ENCODE data around the gene SLC22A31.

SLC22A31 gene

GRCh38 chr16:89160977-89161701 lies 39.2 kb downstream of the SLC22A31 start:
- Histone ChIP-seq H3K27ac (ENCODE audit: low read length) (no peak overlapping the region), H3K4me2 (ENCODE audit: low read length) (no peak overlapping the region), H3K9ac (ENCODE audit: low read length) (no peak overlapping the region), H2AFZ (ENCODE audit: low read depth, low read length) (no peak overlapping the region), H3K4me1 (ENCODE audit: low read length) (no peaks in the 10 kb centered on the region), H3K4me3 (ENCODE audit: low read length) (no peak overlapping the region), H3K79me2 (ENCODE audit: low read length) (no peaks in the 10 kb centered on the region), H3K27me3 (ENCODE audit: low read depth, low read length) (peaks cover 6% of the 10 kb centered on the region; the same call in 1 of the 2 replicates), H3K36me3 (replicated peaks; ENCODE audit: low read depth, low read length) (no peaks in the 10 kb centered on the region), H4K20me1 (ENCODE audit: insufficient read depth, low read length) (no peaks in the 10 kb centered on the region), H3K9me3 (ENCODE audit: insufficient read depth, low read length) (peaks cover 3% of the 10 kb centered on the region; the same call in 1 of the 2 replicates)
- TF ChIP-seq, protein P1, sequence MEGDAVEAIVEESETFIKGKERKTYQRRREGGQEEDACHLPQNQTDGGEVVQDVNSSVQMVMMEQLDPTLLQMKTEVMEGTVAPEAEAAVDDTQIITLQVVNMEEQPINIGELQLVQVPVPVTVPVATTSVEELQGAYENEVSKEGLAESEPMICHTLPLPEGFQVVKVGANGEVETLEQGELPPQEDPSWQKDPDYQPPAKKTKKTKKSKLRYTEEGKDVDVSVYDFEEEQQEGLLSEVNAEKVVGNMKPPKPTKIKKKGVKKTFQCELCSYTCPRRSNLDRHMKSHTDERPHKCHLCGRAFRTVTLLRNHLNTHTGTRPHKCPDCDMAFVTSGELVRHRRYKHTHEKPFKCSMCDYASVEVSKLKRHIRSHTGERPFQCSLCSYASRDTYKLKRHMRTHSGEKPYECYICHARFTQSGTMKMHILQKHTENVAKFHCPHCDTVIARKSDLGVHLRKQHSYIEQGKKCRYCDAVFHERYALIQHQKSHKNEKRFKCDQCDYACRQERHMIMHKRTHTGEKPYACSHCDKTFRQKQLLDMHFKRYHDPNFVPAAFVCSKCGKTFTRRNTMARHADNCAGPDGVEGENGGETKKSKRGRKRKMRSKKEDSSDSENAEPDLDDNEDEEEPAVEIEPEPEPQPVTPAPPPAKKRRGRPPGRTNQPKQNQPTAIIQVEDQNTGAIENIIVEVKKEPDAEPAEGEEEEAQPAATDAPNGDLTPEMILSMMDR (IDR thresholded peaks at IDR 0.05; ENCODE audit: low read depth, low read length) = no peak

GRCh38 chr16:89159850-89160354 lies 40.4 kb downstream of the SLC22A31 start:
- no peak overlapping the region for H3K4me2 ChIP-seq (ENCODE audit: low read length)
- no peak overlapping the region for H3K9ac ChIP-seq (ENCODE audit: low read length)
- no peak overlapping the region for H3K27ac ChIP-seq (ENCODE audit: low read length)
- no peak overlapping the region for H2AFZ ChIP-seq (ENCODE audit: low read depth, low read length)
- no peaks in the 10 kb centered on the region for H3K4me1 ChIP-seq (ENCODE audit: low read length)
- no peaks in the 10 kb centered on the region for H3K36me3 ChIP-seq (replicated peaks; ENCODE audit: low read depth, low read length)
- no peaks in the 10 kb centered on the region for H4K20me1 ChIP-seq (ENCODE audit: insufficient read depth, low read length)
- H3K79me2 ChIP-seq (ENCODE audit: low read length) = no peaks in the 10 kb centered on the region
- peaks cover 3% of the 10 kb centered on the region; the same call in 1 of the 2 replicates for H3K9me3 ChIP-seq (ENCODE audit: insufficient read depth, low read length)
- no peak overlapping the region for H3K4me3 ChIP-seq (ENCODE audit: low read length)
- no peak for TF ChIP-seq EZH2phosphoT487 (IDR thresholded peaks at IDR 0.05; ENCODE audit: low read depth)
- TF ChIP-seq, protein P1 (IDR thresholded peaks at IDR 0.05; ENCODE audit: low read depth, low read length) = no peak
- peaks cover 6% of the 10 kb centered on the region; the same call in 1 of the 2 replicates for H3K27me3 ChIP-seq (ENCODE audit: low read depth, low read length)

DNA sequence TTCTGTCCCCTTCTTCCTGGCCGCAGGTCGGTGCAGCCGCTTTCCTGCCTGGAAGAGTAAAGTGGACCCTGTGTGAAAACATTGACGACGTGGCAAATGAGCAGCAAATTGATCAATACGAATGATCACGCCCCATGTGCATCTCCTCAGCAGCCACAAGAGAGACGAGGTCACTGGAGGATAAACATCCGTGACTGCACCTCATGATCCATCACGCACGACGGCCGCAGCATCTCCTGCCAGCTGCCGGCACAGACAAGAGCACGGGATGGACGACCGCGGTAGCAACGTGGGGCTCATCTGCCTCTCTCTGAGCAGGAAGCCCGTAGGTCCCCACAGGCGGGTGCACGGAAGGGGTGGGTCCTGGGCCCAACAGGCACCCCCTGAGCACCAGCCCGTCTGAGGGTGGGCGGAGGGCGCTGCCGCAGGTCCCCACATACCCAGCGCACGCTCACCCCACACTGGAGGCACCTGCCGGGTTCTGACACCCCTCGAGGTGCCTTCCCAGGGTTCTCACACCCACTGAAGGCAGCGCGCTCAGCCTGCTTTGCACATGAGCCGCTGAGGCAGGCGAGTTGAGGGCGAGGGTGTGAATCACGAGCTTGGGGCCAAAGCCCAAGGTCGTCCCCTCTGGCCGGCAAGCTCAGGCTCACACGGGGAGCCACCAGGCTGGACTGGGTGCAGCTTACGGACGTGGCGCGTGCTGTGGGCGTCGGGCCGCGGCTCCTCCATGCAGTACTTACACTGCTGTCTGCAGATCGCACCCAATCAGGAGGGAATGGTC lies 41.1 kb downstream of the SLC22A31 start:
- no peak overlapping the region for H3K9ac ChIP-seq (ENCODE audit: low read length)
- H3K4me2 ChIP-seq (ENCODE audit: low read length) = no peak overlapping the region
- TF ChIP-seq, protein P1 (IDR thresholded peaks at IDR 0.05; ENCODE audit: low read depth, low read length) = no peak
- TF ChIP-seq EZH2phosphoT487 (IDR thresholded peaks at IDR 0.05; ENCODE audit: low read depth) = no peak
- H3K9me3 ChIP-seq (ENCODE audit: insufficient read depth, low read length) = peaks cover 3% of the 10 kb centered on the region; the same call in 1 of the 2 replicates
- no peaks in the 10 kb centered on the region for H3K79me2 ChIP-seq (ENCODE audit: low read length)
- no peak overlapping the region for H2AFZ ChIP-seq (ENCODE audit: low read depth, low read length)
- H3K4me3 ChIP-seq (ENCODE audit: low read length) = no peak overlapping the region
- no peaks in the 10 kb centered on the region for H4K20me1 ChIP-seq (ENCODE audit: insufficient read depth, low read length)
- no peak overlapping the region for H3K27ac ChIP-seq (ENCODE audit: low read length)
- H3K36me3 ChIP-seq (replicated peaks; ENCODE audit: low read depth, low read length) = no peaks in the 10 kb centered on the region
- peaks cover 6% of the 10 kb centered on the region; the same call in 1 of the 2 replicates for H3K27me3 ChIP-seq (ENCODE audit: low read depth, low read length)
- no peaks in the 10 kb centered on the region for H3K4me1 ChIP-seq (ENCODE audit: low read length)

DNA sequence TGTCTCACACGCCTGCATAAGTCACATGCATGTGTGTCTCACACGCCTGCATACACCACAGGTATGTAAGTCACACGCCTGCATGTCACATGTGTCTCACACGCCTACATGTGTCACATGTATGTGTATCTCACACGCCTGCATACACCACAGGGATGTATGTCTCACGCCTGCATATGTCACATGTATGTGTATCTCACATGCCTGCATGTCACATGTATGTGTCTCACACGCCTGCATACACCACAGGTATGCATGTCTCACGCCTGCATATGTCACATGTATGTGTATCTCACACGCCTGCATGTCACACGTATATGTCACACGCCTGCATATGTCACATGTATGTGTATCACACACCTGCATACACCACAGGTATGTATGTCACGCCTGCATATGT lies 42.6 kb downstream of the SLC22A31 start:
- Histone ChIP-seq H3K27ac (ENCODE audit: low read length) (no peak overlapping the region), H2AFZ (ENCODE audit: low read depth, low read length) (no peak overlapping the region), H3K9ac (ENCODE audit: low read length) (no peak overlapping the region), H3K27me3 (ENCODE audit: low read depth, low read length) (0 out of 2 replicates have a peak, but pooled peaks cover under 1% of the 10 kb centered on the region), H4K20me1 (ENCODE audit: insufficient read depth, low read length) (peaks cover 3% of the 10 kb centered on the region; the same call in 1 of the 2 replicates), H3K9me3 (ENCODE audit: insufficient read depth, low read length) (peaks cover 3% of the 10 kb centered on the region; the same call in 1 of the 2 replicates), H3K79me2 (ENCODE audit: low read length) (no peaks in the 10 kb centered on the region), H3K4me2 (ENCODE audit: low read length) (no peak overlapping the region), H3K4me1 (ENCODE audit: low read length) (peaks cover 9% of the 10 kb centered on the region), H3K4me3 (ENCODE audit: low read length) (no peak overlapping the region), H3K36me3 (replicated peaks; ENCODE audit: low read depth, low read length) (peaks cover 1% of the 10 kb centered on the region)
- TF ChIP-seq, protein P1 (IDR thresholded peaks at IDR 0.05; ENCODE audit: low read depth, low read length) = no peak
- TF ChIP-seq EZH2phosphoT487 (IDR thresholded peaks at IDR 0.05; ENCODE audit: low read depth) = no peak
